Astrocyte (in vitro differentiated cells and primary cell): ENCODE results near the gene IRF2. TPM values are rescaled to one million over a fixed set of nuclear protein-coding genes. Genes with fewer than 3 reads are reported as not detected.
A peak's percentile ranks its signal among the peaks of the same experiment; 100 is the strongest.

Experiments
- DNase-seq: peaks from one replicate; pipeline ENCODE4 v3.0.0-alpha.2; 2010; ENCODE audit warnings: low read depth
- FAIRE-seq: peaks from 2 replicates; lab custom pipeline; 2011; peaks lifted over from hg19 to GRCh38; lab: Jason Lieb, UNC
- H2AFZ ChIP-seq: 2 replicates; pipeline ENCODE4 v1.6.0; 2012; ENCODE audit warnings: low read depth, low read length, inconsistent platforms
- H3K27ac ChIP-seq: 2 replicates; pipeline ENCODE4 v1.5.1; 2011; ENCODE audit warnings: low read depth, low read length, inconsistent platforms
- H3K27me3 ChIP-seq: 2 replicates; pipeline ENCODE4 v1.6.0; 2011; ENCODE audit warnings: low read length, inconsistent platforms; ENCODE audit not compliant: insufficient read depth
- H3K36me3 ChIP-seq: 2 replicates; pipeline ENCODE4 v1.5.1; 2011; ENCODE audit warnings: low read length, inconsistent platforms; ENCODE audit not compliant: insufficient read depth
- H3K4me1 ChIP-seq: 2 replicates; pipeline ENCODE4 v1.5.1; 2011; ENCODE audit warnings: low read length, inconsistent platforms; ENCODE audit not compliant: insufficient read depth
- H3K4me2 ChIP-seq: 2 replicates; pipeline ENCODE4 v1.6.0; 2012; ENCODE audit warnings: low read length, inconsistent platforms
- H3K4me3 ChIP-seq: 2 replicates; pipeline ENCODE4 v1.5.1; 2011; ENCODE audit warnings: low read depth, mild to moderate bottlenecking, low read length, inconsistent platforms; ENCODE audit not compliant: insufficient read depth
- H3K79me2 ChIP-seq: 2 replicates; pipeline ENCODE4 v1.6.0; 2012; ENCODE audit warnings: mild to moderate bottlenecking, low read length, inconsistent platforms; ENCODE audit not compliant: insufficient read depth
- H3K9ac ChIP-seq: 2 replicates; pipeline ENCODE4 v1.6.0; 2012; ENCODE audit warnings: mild to moderate bottlenecking, low read length, inconsistent platforms
- H3K9me3 ChIP-seq: 2 replicates; pipeline ENCODE4 v1.5.1; 2012; ENCODE audit warnings: low read depth, mild to moderate bottlenecking, low read length, inconsistent platforms; ENCODE audit not compliant: insufficient read depth
- H4K20me1 ChIP-seq: 2 replicates; pipeline ENCODE4 v1.6.0; 2012; ENCODE audit warnings: low read length, inconsistent platforms; ENCODE audit not compliant: insufficient read depth
- H3K27ac Mint-ChIP-seq: one replicate; pipeline ENCODE4 v1.8.0; 2021; ENCODE audit warnings: mild to moderate bottlenecking, mixed read lengths; ENCODE audit not compliant: unreplicated experiment
- H3K27me3 Mint-ChIP-seq: one replicate; pipeline ENCODE4 v1.8.0; 2021; ENCODE audit warnings: low read depth, mixed read lengths; ENCODE audit not compliant: unreplicated experiment
- H3K36me3 Mint-ChIP-seq: one replicate; pipeline ENCODE4 v1.8.0; 2021; ENCODE audit warnings: low read depth, mixed read lengths; ENCODE audit not compliant: unreplicated experiment
- H3K4me1 Mint-ChIP-seq: one replicate; pipeline ENCODE4 v1.8.0; 2021; ENCODE audit warnings: low read depth, mixed read lengths; ENCODE audit not compliant: unreplicated experiment
- H3K4me3 Mint-ChIP-seq: one replicate; pipeline ENCODE4 v1.8.0; 2021; ENCODE audit warnings: mild to moderate bottlenecking, moderate library complexity, mixed read lengths; ENCODE audit not compliant: unreplicated experiment
- H3K9me3 Mint-ChIP-seq: one replicate; pipeline ENCODE4 v1.8.0; 2021; ENCODE audit warnings: mild to moderate bottlenecking, mixed read lengths; ENCODE audit not compliant: unreplicated experiment
- EZH2 ChIP-seq: IDR thresholded peaks from 2 replicates; pipeline ENCODE4 v1.6.1; 2012; ENCODE audit warnings: mild to moderate bottlenecking, low read length, inconsistent platforms; ENCODE audit not compliant: insufficient read depth
- total RNA-seq: library from RNA; stranded (reverse); gene quantifications from 2 replicates; pipeline ENCODE4 v1.2.1, GENCODE V29; 2021
- TF ChIP-seq, protein P1 (sequence below): IDR thresholded peaks from 2 replicates; pipeline ENCODE4 v1.5.1; 2011; ENCODE audit warnings: low read depth, mild to moderate bottlenecking, inconsistent platforms, low read length, moderate library complexity; ENCODE audit not compliant: insufficient read depth

IRF2 gene
- total RNA-seq, 1 donor from 2014 or later = 12.6 TPM

GRCh38 chr4:184401397-184402171 is 72.8 kb downstream of the IRF2 start:
- H3K4me1 ChIP-seq = peaks cover 14% of the 10 kb centered on the region
- Mint-ChIP-seq H3K27me3 (no peaks in the 10 kb centered on the region), H3K36me3 (peaks cover 19% of the 10 kb centered on the region), H3K4me1 (peaks cover 8% of the 10 kb centered on the region), H3K9me3 (no peaks in the 10 kb centered on the region), H3K4me3 (no peak overlapping the region), H3K27ac (no peak overlapping the region)
- no peaks in the 10 kb centered on the region for H3K27me3 ChIP-seq
- no peaks in the 10 kb centered on the region for H4K20me1 ChIP-seq
- no peak for TF ChIP-seq EZH2
- TF ChIP-seq, protein P1, sequence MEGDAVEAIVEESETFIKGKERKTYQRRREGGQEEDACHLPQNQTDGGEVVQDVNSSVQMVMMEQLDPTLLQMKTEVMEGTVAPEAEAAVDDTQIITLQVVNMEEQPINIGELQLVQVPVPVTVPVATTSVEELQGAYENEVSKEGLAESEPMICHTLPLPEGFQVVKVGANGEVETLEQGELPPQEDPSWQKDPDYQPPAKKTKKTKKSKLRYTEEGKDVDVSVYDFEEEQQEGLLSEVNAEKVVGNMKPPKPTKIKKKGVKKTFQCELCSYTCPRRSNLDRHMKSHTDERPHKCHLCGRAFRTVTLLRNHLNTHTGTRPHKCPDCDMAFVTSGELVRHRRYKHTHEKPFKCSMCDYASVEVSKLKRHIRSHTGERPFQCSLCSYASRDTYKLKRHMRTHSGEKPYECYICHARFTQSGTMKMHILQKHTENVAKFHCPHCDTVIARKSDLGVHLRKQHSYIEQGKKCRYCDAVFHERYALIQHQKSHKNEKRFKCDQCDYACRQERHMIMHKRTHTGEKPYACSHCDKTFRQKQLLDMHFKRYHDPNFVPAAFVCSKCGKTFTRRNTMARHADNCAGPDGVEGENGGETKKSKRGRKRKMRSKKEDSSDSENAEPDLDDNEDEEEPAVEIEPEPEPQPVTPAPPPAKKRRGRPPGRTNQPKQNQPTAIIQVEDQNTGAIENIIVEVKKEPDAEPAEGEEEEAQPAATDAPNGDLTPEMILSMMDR = no peak
- H2AFZ ChIP-seq = no peak overlapping the region
- peak overlapping the region; percentile 71 for H3K27ac ChIP-seq
- H3K4me3 ChIP-seq = no peak overlapping the region
- no peaks in the 10 kb centered on the region for H3K79me2 ChIP-seq
- peak; percentile 54 for DNase-seq
- no peak overlapping the region for H3K9ac ChIP-seq
- no peaks in the 10 kb centered on the region for H3K36me3 ChIP-seq
- H3K4me2 ChIP-seq = peak overlapping the region; percentile 4
- no peaks in the 10 kb centered on the region for H3K9me3 ChIP-seq
- no peak for FAIRE-seq

- H3K4me3 Mint-ChIP-seq = no peak overlapping the region
- Histone ChIP-seq H4K20me1 (no peaks in the 10 kb centered on the region), H3K27ac (peak overlapping the region; percentile 71), H3K4me2 (peak overlapping the region; percentile 30), H3K4me1 (peaks cover 14% of the 10 kb centered on the region), H3K27me3 (no peaks in the 10 kb centered on the region), H3K9me3 (no peaks in the 10 kb centered on the region), H2AFZ (no peak overlapping the region), H3K79me2 (no peaks in the 10 kb centered on the region), H3K4me3 (no peak overlapping the region), H3K36me3 (no peaks in the 10 kb centered on the region), H3K9ac (peak overlapping the region; percentile 15)
- H3K27ac Mint-ChIP-seq = no peak overlapping the region
- H3K36me3 Mint-ChIP-seq = peaks cover 21% of the 10 kb centered on the region
- peaks cover 8% of the 10 kb centered on the region for H3K4me1 Mint-ChIP-seq
- DNase-seq = peak; percentile 20
- H3K9me3 Mint-ChIP-seq = no peaks in the 10 kb centered on the region
- TF ChIP-seq, protein P1 = no peak
- TF ChIP-seq EZH2 = no peak
- no peak for FAIRE-seq
- H3K27me3 Mint-ChIP-seq = no peaks in the 10 kb centered on the region
These were observed 73.5 kb downstream of the IRF2 start for GRCh38 chr4:184400891-184401290.

- TF ChIP-seq EZH2 = no peak
- TF ChIP-seq, protein P1 = peak; percentile 51
- H3K4me3 Mint-ChIP-seq = no peak overlapping the region
- H3K4me3 ChIP-seq = no peak overlapping the region
- H2AFZ ChIP-seq = no peak overlapping the region
- no peak overlapping the region for H3K27ac Mint-ChIP-seq
- no peaks in the 10 kb centered on the region for H3K79me2 ChIP-seq
- H3K27me3 ChIP-seq = no peaks in the 10 kb centered on the region
- no peaks in the 10 kb centered on the region for H3K9me3 ChIP-seq
- peaks cover 14% of the 10 kb centered on the region for H3K4me1 ChIP-seq
- H3K27me3 Mint-ChIP-seq = no peaks in the 10 kb centered on the region
- H3K9me3 Mint-ChIP-seq = no peaks in the 10 kb centered on the region
- peak overlapping the region; percentile 15 for H3K9ac ChIP-seq
- DNase-seq = peak; percentile 88
- peaks cover 24% of the 10 kb centered on the region for H3K36me3 Mint-ChIP-seq
- peaks cover 8% of the 10 kb centered on the region for H3K4me1 Mint-ChIP-seq
- H3K27ac ChIP-seq = peak overlapping the region; percentile 71
- H3K4me2 ChIP-seq = peak overlapping the region; percentile 30
- FAIRE-seq = no peak
- H4K20me1 ChIP-seq = no peaks in the 10 kb centered on the region
- H3K36me3 ChIP-seq = no peaks in the 10 kb centered on the region
These were observed 73.9 kb downstream of the IRF2 start for GRCh38 chr4:184400375-184400870.
